Measurements from ENCODE around the gene PMPCA. TPM values are rescaled to one million over a fixed set of nuclear protein-coding genes. Genes with fewer than 3 reads are reported as not detected.
"Not testable (repeated sequence)": the region's sequence is repeated elsewhere in the genome, so short reads cannot be mapped to it uniquely, and the experiment has no call there.

PMPCA gene
- total RNA-seq, 2 experiments from 2014 or later, result 88.0 to 113 TPM

- H3K9me3 Mint-ChIP-seq (ENCODE audit: low read depth), result no peaks in the 10 kb centered on the region
- H3K4me3 Mint-ChIP-seq, result no peak overlapping the region
- CTCF ChIA-PET, result no interaction called here
- DNase-seq (no peak), ATAC-seq (no peak)
- H3K27ac Mint-ChIP-seq, result no peak overlapping the region
- no peaks in the 10 kb centered on the region for H3K4me1 Mint-ChIP-seq
- peaks cover 45% of the 10 kb centered on the region for H3K36me3 Mint-ChIP-seq (ENCODE audit: low read depth)
- POLR2A ChIA-PET, result no interaction called here
- H3K27me3 Mint-ChIP-seq, result no peaks in the 10 kb centered on the region
- intact Hi-C loops (cut with DNase I, micrococcal nuclease), result no loop called here
These were observed 11.3 kb downstream of the PMPCA start for GRCh38 chr9:136421791-136422190.

- Mint-ChIP-seq H3K4me3 (no peak overlapping the region), H3K9me3 (ENCODE audit: low read depth) (no peaks in the 10 kb centered on the region), H3K4me1 (no peaks in the 10 kb centered on the region), H3K27me3 (no peaks in the 10 kb centered on the region), H3K36me3 (ENCODE audit: low read depth) (peaks cover 41% of the 10 kb centered on the region), H3K27ac (no peak overlapping the region)
- DNase-seq, result no peak
- ChIA-PET POLR2A (no interaction called here), CTCF (interaction anchor here (0.5 kb wide), 1 partner anchor 1699 kb away, joined by 3 read pairs; no protein-coding TSS in a partner anchor)
- ATAC-seq, result no peak
- intact Hi-C loops (cut with DNase I, micrococcal nuclease), result no loop called here
These were observed 12.4 kb downstream of the PMPCA start for GRCh38 chr9:136422876-136423275.

- Mint-ChIP-seq H3K4me3 (no peak overlapping the region), H3K4me1 (no peaks in the 10 kb centered on the region), H3K9me3 (ENCODE audit: low read depth) (no peaks in the 10 kb centered on the region), H3K27me3 (no peaks in the 10 kb centered on the region), H3K27ac (no peak overlapping the region), H3K36me3 (ENCODE audit: low read depth) (peaks cover 35% of the 10 kb centered on the region)
- CTCF ChIA-PET, result no interaction called here
- intact Hi-C loops (cut with DNase I, micrococcal nuclease), result no loop called here
- POLR2A ChIA-PET, result no interaction called here
- ATAC-seq, result no peak
- no peak for DNase-seq
These were observed 13.1 kb downstream of the PMPCA start for GRCh38 chr9:136423432-136424146.

GRCh38 chr9:136424750-136425362, 14.4 kb downstream of the PMPCA start:
- Mint-ChIP-seq H3K27me3 (no peaks in the 10 kb centered on the region), H3K36me3 (ENCODE audit: low read depth) (peaks cover 29% of the 10 kb centered on the region), H3K4me3 (no peak overlapping the region), H3K9me3 (ENCODE audit: low read depth) (no peaks in the 10 kb centered on the region), H3K27ac (no peak overlapping the region), H3K4me1 (no peaks in the 10 kb centered on the region)
- DNase-seq (no peak), ATAC-seq (no peak)
- intact Hi-C loops (cut with DNase I, micrococcal nuclease), result no loop called here
- POLR2A ChIA-PET, result no interaction called here
- CTCF ChIA-PET, result interaction anchor here (0.6 to 1.3 kb wide), 3 partner anchors 9 to 18 kb away, joined by 3 to 4 read pairs (median 3); no protein-coding TSS in a partner anchor

GRCh38 chr9:136425367-136425766, 14.9 kb downstream of the PMPCA start:
- peak; percentile 33 for ATAC-seq
- POLR2A ChIA-PET, result interaction anchor here (0.6 to 0.7 kb wide), 2 partner anchors 37 to 297 kb away, joined by 5 to 6 read pairs; no protein-coding TSS in a partner anchor
- intact Hi-C loops (cut with DNase I, micrococcal nuclease); H3K27ac Mint-ChIP-seq; H3K4me3 Mint-ChIP-seq; H3K27me3 Mint-ChIP-seq; H3K9me3 Mint-ChIP-seq (ENCODE audit: low read depth); H3K4me1 Mint-ChIP-seq: not testable (repeated sequence)
- peaks cover 29% of the 10 kb centered on the region for H3K36me3 Mint-ChIP-seq (ENCODE audit: low read depth)
- DNase-seq, result peak; percentile 30
- CTCF ChIA-PET, result interaction anchor here (0.6 to 1.3 kb wide), 2 partner anchors 13 to 17 kb away, joined by 3 to 4 read pairs; no protein-coding TSS in a partner anchor

- Mint-ChIP-seq H3K9me3 (ENCODE audit: low read depth) (no peaks in the 10 kb centered on the region), H3K4me1 (no peaks in the 10 kb centered on the region), H3K27ac (no peak overlapping the region), H3K4me3 (no peak overlapping the region), H3K27me3 (no peaks in the 10 kb centered on the region), H3K36me3 (ENCODE audit: low read depth) (peaks cover 31% of the 10 kb centered on the region)
- intact Hi-C loops (cut with DNase I, micrococcal nuclease), result no loop called here
- ChIA-PET CTCF (interaction anchor here (0.6 kb wide), 1 partner anchor 39 kb away, joined by 3 read pairs; no protein-coding TSS in a partner anchor), POLR2A (no interaction called here)
- ATAC-seq (no peak), DNase-seq (no peak)
These were observed 16.3 kb downstream of the PMPCA start for GRCh38 chr9:136426787-136427186.

GRCh38 chr9:136429075-136429628, 18.7 kb downstream of the PMPCA start:
- Mint-ChIP-seq H3K36me3 (ENCODE audit: low read depth) (peaks cover 18% of the 10 kb centered on the region), H3K4me1 (no peaks in the 10 kb centered on the region), H3K9me3 (ENCODE audit: low read depth) (no peaks in the 10 kb centered on the region), H3K27ac (no peak overlapping the region), H3K4me3 (no peak overlapping the region), H3K27me3 (no peaks in the 10 kb centered on the region)
- ChIA-PET CTCF (no interaction called here), POLR2A (no interaction called here)
- ATAC-seq, result no peak
- intact Hi-C loops (cut with DNase I, micrococcal nuclease), result no loop called here
- no peak for DNase-seq

GRCh38 chr9:136429683-136430491, 19.4 kb downstream of the PMPCA start:
- ChIA-PET POLR2A (no interaction called here), CTCF (no interaction called here)
- intact Hi-C loops (cut with DNase I, micrococcal nuclease), result no loop called here
- Mint-ChIP-seq H3K4me3 (no peak overlapping the region), H3K4me1 (no peaks in the 10 kb centered on the region), H3K36me3 (ENCODE audit: low read depth) (peaks cover 12% of the 10 kb centered on the region), H3K27me3 (no peaks in the 10 kb centered on the region), H3K27ac (no peak overlapping the region), H3K9me3 (ENCODE audit: low read depth) (no peaks in the 10 kb centered on the region)
- no peak for DNase-seq
- no peak for ATAC-seq

- Mint-ChIP-seq H3K27ac (no peak overlapping the region), H3K27me3 (no peaks in the 10 kb centered on the region), H3K36me3 (ENCODE audit: low read depth) (peaks cover 5% of the 10 kb centered on the region), H3K4me3 (no peak overlapping the region), H3K9me3 (ENCODE audit: low read depth) (no peaks in the 10 kb centered on the region), H3K4me1 (no peaks in the 10 kb centered on the region)
- ChIA-PET CTCF (no interaction called here), POLR2A (no interaction called here)
- intact Hi-C loops (cut with DNase I, micrococcal nuclease), result no loop called here
- ATAC-seq (no peak), DNase-seq (no peak)
These were observed 20.3 kb downstream of the PMPCA start for GRCh38 chr9:136430588-136431234.

- DNase-seq, result no peak
- Mint-ChIP-seq H3K36me3 (ENCODE audit: low read depth) (peaks cover 4% of the 10 kb centered on the region), H3K9me3 (ENCODE audit: low read depth) (no peaks in the 10 kb centered on the region), H3K4me1 (peaks cover 5% of the 10 kb centered on the region), H3K4me3 (no peak overlapping the region), H3K27ac (no peak overlapping the region), H3K27me3 (no peaks in the 10 kb centered on the region)
- intact Hi-C loops (cut with DNase I, micrococcal nuclease), result no loop called here
- ChIA-PET POLR2A (no interaction called here), CTCF (no interaction called here)
- no peak for ATAC-seq
These were observed 21.4 kb downstream of the PMPCA start for GRCh38 chr9:136431782-136432350.

- H3K27ac Mint-ChIP-seq, result no peak overlapping the region
- no peaks in the 10 kb centered on the region for H3K27me3 Mint-ChIP-seq
- no peaks in the 10 kb centered on the region for H3K9me3 Mint-ChIP-seq (ENCODE audit: low read depth)
- peaks cover 12% of the 10 kb centered on the region for H3K4me1 Mint-ChIP-seq
- no peak for ATAC-seq
- no peak for DNase-seq
- POLR2A ChIA-PET, result no interaction called here
- intact Hi-C loops (cut with DNase I, micrococcal nuclease), result no loop called here
- peaks cover 2% of the 10 kb centered on the region for H3K36me3 Mint-ChIP-seq (ENCODE audit: low read depth)
- CTCF ChIA-PET, result no interaction called here
- no peak overlapping the region for H3K4me3 Mint-ChIP-seq
These were observed 22.1 kb downstream of the PMPCA start for GRCh38 chr9:136432591-136432990.
